H9 (cell line): ENCODE data around the gene HNRNPD. TPM values are rescaled to one million over a fixed set of nuclear protein-coding genes. Genes with fewer than 3 reads are reported as not detected.

Experiments used
- DNase-seq: peaks from one replicate; pipeline ENCODE4 v3.0.0-alpha.2; 2017
- H2AFZ ChIP-seq: one replicate; pipeline ENCODE4 v1.6.1; 2013; ENCODE audit warnings: mild to moderate bottlenecking, low read length, control low read depth, moderate library complexity
- H2AK5ac ChIP-seq: 2 replicates; pipeline ENCODE4 v1.6.1; 2013; ENCODE audit warnings: low read length, control low read depth, mixed read lengths; ENCODE audit not compliant: insufficient read length
- H2BK120ac ChIP-seq: one replicate; pipeline ENCODE4 v1.6.1; 2013; ENCODE audit warnings: low read depth, mild to moderate bottlenecking, low read length, control low read depth, inconsistent platforms; ENCODE audit not compliant: poor library complexity, severe bottlenecking
- H2BK12ac ChIP-seq: 2 replicates; pipeline ENCODE4 v1.6.1; 2013; ENCODE audit warnings: low read length, control low read depth, mixed read lengths, low read depth; ENCODE audit not compliant: insufficient read length
- H2BK15ac ChIP-seq: 2 replicates; pipeline ENCODE4 v1.6.1; 2013; ENCODE audit warnings: low read depth, low read length, control low read depth
- H2BK20ac ChIP-seq: one replicate; pipeline ENCODE4 v1.6.1; 2013; ENCODE audit warnings: low read depth, mild to moderate bottlenecking, low read length, control low read depth, inconsistent platforms; ENCODE audit not compliant: poor library complexity, severe bottlenecking
- H2BK5ac ChIP-seq: 2 replicates; pipeline ENCODE4 v1.6.1; 2013; ENCODE audit warnings: low read length, control low read depth, mixed read lengths; ENCODE audit not compliant: insufficient read length
- H3K14ac ChIP-seq: 2 replicates; pipeline ENCODE4 v1.6.1; 2013; ENCODE audit warnings: low read length, control low read depth; ENCODE audit not compliant: insufficient read depth
- H3K18ac ChIP-seq: 2 replicates; pipeline ENCODE4 v1.6.1; 2013; ENCODE audit warnings: low read depth, mild to moderate bottlenecking, mixed read lengths, low read length, control low read depth; ENCODE audit not compliant: insufficient read length
- H3K23ac ChIP-seq: 2 replicates; pipeline ENCODE4 v1.6.1; 2013; ENCODE audit warnings: low read length, control low read depth, mixed read lengths, low read depth; ENCODE audit not compliant: insufficient read length
- H3K23me2 ChIP-seq: 2 replicates; pipeline ENCODE4 v1.6.1; 2013; ENCODE audit warnings: low read depth, mild to moderate bottlenecking, mixed read lengths, low read length, control low read depth; ENCODE audit not compliant: insufficient read length, poor library complexity, severe bottlenecking
- H3K27ac ChIP-seq: 2 replicates; pipeline ENCODE4 v1.5.1; 2013; ENCODE audit warnings: low read length, control low read depth, mixed read lengths, low read depth; ENCODE audit not compliant: insufficient read length
- H3K27me3 ChIP-seq: 2 replicates; pipeline ENCODE4 v1.6.1; 2013; ENCODE audit warnings: low read length, control low read depth, inconsistent platforms; ENCODE audit not compliant: insufficient read depth
- H3K4ac ChIP-seq: 2 replicates; pipeline ENCODE4 v1.6.1; 2013; ENCODE audit warnings: low read depth, mild to moderate bottlenecking, control low read depth, inconsistent platforms, low read length, moderate library complexity
- H3K4me1 ChIP-seq: 2 replicates; pipeline ENCODE4 v1.6.1; 2013; ENCODE audit warnings: low read length, control low read depth, inconsistent platforms; ENCODE audit not compliant: insufficient read depth
- H3K4me2 ChIP-seq: 2 replicates; pipeline ENCODE4 v1.6.1; 2013; ENCODE audit warnings: low read length, control low read depth, mixed read lengths; ENCODE audit not compliant: insufficient read length, insufficient read depth
- H3K56ac ChIP-seq: 2 replicates; pipeline ENCODE4 v1.6.1; 2013; ENCODE audit warnings: low read depth, mild to moderate bottlenecking, mixed read lengths, low read length, control low read depth; ENCODE audit not compliant: insufficient read length
- H3K79me1 ChIP-seq: 2 replicates; pipeline ENCODE4 v1.6.1; 2013; ENCODE audit warnings: low read depth, mild to moderate bottlenecking, moderate library complexity, low read length, control low read depth, inconsistent platforms; ENCODE audit not compliant: insufficient read depth, poor library complexity, severe bottlenecking
- H3K79me2 ChIP-seq: 2 replicates; pipeline ENCODE4 v1.6.1; 2013; ENCODE audit warnings: low read length, control low read depth, inconsistent platforms; ENCODE audit not compliant: insufficient read depth
- H3K9ac ChIP-seq: 2 replicates; pipeline ENCODE4 v1.6.1; 2013; ENCODE audit warnings: low read length, control low read depth, mixed read lengths; ENCODE audit not compliant: insufficient read length; ENCODE audit errors: extremely low read depth
- H3K9me3 ChIP-seq: one replicate; pipeline ENCODE4 v1.6.1; 2013; ENCODE audit warnings: low read depth, low read length, inconsistent platforms; ENCODE audit not compliant: control insufficient read depth
- H3T11ph ChIP-seq: one replicate; pipeline ENCODE4 v1.6.1; 2013; ENCODE audit warnings: mild to moderate bottlenecking, low read length, control low read depth, inconsistent platforms
- H4K20me1 ChIP-seq: one replicate; pipeline ENCODE4 v1.6.1; 2013; ENCODE audit not compliant: control insufficient read depth, insufficient read length, insufficient read depth
- H4K5ac ChIP-seq: 2 replicates; pipeline ENCODE4 v1.6.1; 2013; ENCODE audit warnings: low read depth, mild to moderate bottlenecking, mixed read lengths, low read length, control low read depth; ENCODE audit not compliant: insufficient read length
- H4K8ac ChIP-seq: replicated peaks from 2 replicates; pipeline ENCODE4 v1.6.1; 2013; ENCODE audit warnings: low read length, control low read depth, mixed read lengths, low read depth; ENCODE audit not compliant: insufficient read length
- H4K91ac ChIP-seq: 2 replicates; pipeline ENCODE4 v1.6.1; 2013; ENCODE audit warnings: low read depth, mild to moderate bottlenecking, moderate library complexity, mixed read lengths, low read length, control low read depth; ENCODE audit not compliant: insufficient read length
- H3K27ac Mint-ChIP-seq, 3 experiments: 2 replicates in 2 of 3; 3 replicates in 1 of 3; pipeline ENCODE4 v1.8.0; 2020 to 2021; ENCODE audit warnings: mixed read lengths in 3 of 3, mild to moderate bottlenecking in 1 of 3, moderate library complexity in 1 of 3
- H3K27me3 Mint-ChIP-seq: 2 replicates; pipeline ENCODE4 v1.8.0; 2021; ENCODE audit warnings: low read depth, mild to moderate bottlenecking, moderate library complexity, mixed read lengths
- H3K36me3 Mint-ChIP-seq, 3 experiments: 2 replicates in 2 of 3; 3 replicates in 1 of 3; pipeline ENCODE4 v1.8.0; 2020 to 2021; ENCODE audit warnings: low read depth in 3 of 3, mixed read lengths in 3 of 3; ENCODE audit not compliant: insufficient read depth in 1 of 3
- H3K4me1 Mint-ChIP-seq, 2 experiments: 2 replicates each; pipeline ENCODE4 v1.8.0; 2020; ENCODE audit warnings: mixed read lengths in 2 of 2
- H3K4me3 Mint-ChIP-seq, 2 experiments: 2 replicates in 1 of 2; 3 replicates in 1 of 2; pipeline ENCODE4 v1.8.0; 2020 to 2021; ENCODE audit warnings: mild to moderate bottlenecking in 2 of 2, mixed read lengths in 2 of 2, moderate library complexity in 1 of 2
- H3K9me3 Mint-ChIP-seq, 2 experiments: 2 replicates in 1 of 2; 3 replicates in 1 of 2; pipeline ENCODE4 v1.8.0; 2020; ENCODE audit warnings: mild to moderate bottlenecking in 2 of 2, mixed read lengths in 2 of 2, moderate library complexity in 1 of 2
- WGBS: extraction: QIAGEN DNeasy Blood & Tissue Kit; methylation state at CpG from one replicate; pipeline ENCODE4 v1.1.7; 2013; ENCODE audit warnings: missing lambda C conversion rate, low lambda C conversion rate, mixed read lengths; ENCODE audit not compliant: insufficient read length; ENCODE audit errors: extremely low coverage; 5-methylcytosine and 5-hydroxymethylcytosine counted together
- total RNA-seq: library from RNA; stranded (reverse); gene quantifications from 2 replicates; pipeline ENCODE4 v1.2.1, GENCODE V29; 2021
- TF ChIP-seq, protein P1 (sequence below): fragments of 200-600 bp; sonication (generic); conservative IDR thresholded peaks from 3 replicates; pipeline ENCODE4 v1.8.0; 2021; ENCODE audit warnings: antibody characterized with exemption, mild to moderate bottlenecking

The HNRNPD gene
- total RNA-seq, 1 experiment from 2014 or later, result 611 TPM

DNA sequence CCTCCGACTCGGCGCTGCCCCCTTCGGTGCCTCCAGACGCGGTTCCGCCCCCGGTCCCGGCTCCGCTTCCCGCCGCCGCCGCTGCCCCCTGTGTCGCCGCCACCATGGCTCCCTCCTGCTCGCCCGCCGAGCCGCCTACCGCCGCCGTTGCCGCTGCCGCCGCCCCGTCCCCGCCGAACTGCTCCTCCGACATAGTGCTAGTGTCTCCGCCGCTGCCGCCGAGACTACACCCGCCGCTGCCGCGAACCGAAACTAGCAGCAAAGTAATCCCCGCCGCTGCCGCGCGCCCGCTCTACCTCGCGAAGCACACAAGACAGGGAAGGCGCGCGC is 340 bp downstream of the HNRNPD start:
- no peaks in the 10 kb centered on the region for H4K20me1 ChIP-seq
- H3K9ac ChIP-seq, result peak overlapping the region; percentile 99
- H3T11ph ChIP-seq, result no peak overlapping the region
- peak overlapping the region; percentile 100 for H3K18ac ChIP-seq
- Mint-ChIP-seq H3K36me3 (peaks cover 39 to 64% (median 62%) of the 10 kb centered on the region in 3 experiments), H3K27ac (peak overlapping the region; percentile 100), H3K27me3 (no peaks in the 10 kb centered on the region), H3K9me3 (peaks cover 5 to 8% of the 10 kb centered on the region in 2 experiments; a peak in 3 of 5 replicates), H3K4me1 (peaks cover 29 to 38% of the 10 kb centered on the region in 2 experiments), H3K4me3 (peak overlapping the region; percentile 92 to 97)
- H2AK5ac ChIP-seq, result no peak overlapping the region
- H3K27me3 ChIP-seq, result no peaks in the 10 kb centered on the region
- peak overlapping the region; percentile 83 for H3K56ac ChIP-seq
- peak overlapping the region; percentile 71 for H3K4me2 ChIP-seq
- H3K4ac ChIP-seq, result peak overlapping the region; percentile 96
- H4K5ac ChIP-seq, result peak overlapping the region; percentile 99
- peaks cover 3% of the 10 kb centered on the region; the same call in 1 of the 2 replicates for H3K4me1 ChIP-seq
- H2BK20ac ChIP-seq, result no peak overlapping the region
- peaks cover 3% of the 10 kb centered on the region for H3K79me1 ChIP-seq
- no peaks in the 10 kb centered on the region for H3K9me3 ChIP-seq
- H3K14ac ChIP-seq, result peak overlapping the region; percentile 100
- H3K27ac ChIP-seq, result peak overlapping the region; percentile 92
- peaks cover 7% of the 10 kb centered on the region for H3K23me2 ChIP-seq
- no peak overlapping the region for H2AFZ ChIP-seq
- peak overlapping the region; percentile 98 for H2BK5ac ChIP-seq
- no peak overlapping the region for H4K8ac ChIP-seq
- H2BK120ac ChIP-seq, result peak overlapping the region; percentile 74
- WGBS, result no CpG with 5 or more reads among the region's 50 CpGs
- H2BK15ac ChIP-seq, result no peak overlapping the region
- peak overlapping the region; percentile 99 for H4K91ac ChIP-seq
- no peak overlapping the region for H2BK12ac ChIP-seq
- no peak overlapping the region for H3K23ac ChIP-seq
- H3K79me2 ChIP-seq, result peaks cover 55% of the 10 kb centered on the region
- no peak for DNase-seq
- TF ChIP-seq, protein P1, sequence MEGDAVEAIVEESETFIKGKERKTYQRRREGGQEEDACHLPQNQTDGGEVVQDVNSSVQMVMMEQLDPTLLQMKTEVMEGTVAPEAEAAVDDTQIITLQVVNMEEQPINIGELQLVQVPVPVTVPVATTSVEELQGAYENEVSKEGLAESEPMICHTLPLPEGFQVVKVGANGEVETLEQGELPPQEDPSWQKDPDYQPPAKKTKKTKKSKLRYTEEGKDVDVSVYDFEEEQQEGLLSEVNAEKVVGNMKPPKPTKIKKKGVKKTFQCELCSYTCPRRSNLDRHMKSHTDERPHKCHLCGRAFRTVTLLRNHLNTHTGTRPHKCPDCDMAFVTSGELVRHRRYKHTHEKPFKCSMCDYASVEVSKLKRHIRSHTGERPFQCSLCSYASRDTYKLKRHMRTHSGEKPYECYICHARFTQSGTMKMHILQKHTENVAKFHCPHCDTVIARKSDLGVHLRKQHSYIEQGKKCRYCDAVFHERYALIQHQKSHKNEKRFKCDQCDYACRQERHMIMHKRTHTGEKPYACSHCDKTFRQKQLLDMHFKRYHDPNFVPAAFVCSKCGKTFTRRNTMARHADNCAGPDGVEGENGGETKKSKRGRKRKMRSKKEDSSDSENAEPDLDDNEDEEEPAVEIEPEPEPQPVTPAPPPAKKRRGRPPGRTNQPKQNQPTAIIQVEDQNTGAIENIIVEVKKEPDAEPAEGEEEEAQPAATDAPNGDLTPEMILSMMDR, result no peak
